ENCODE measurements around the gene HOXC9. TPM values are rescaled to one million over a fixed set of nuclear protein-coding genes. Genes with fewer than 3 reads are reported as not detected.

The HOXC9 gene
- total RNA-seq, 2 experiments from 2014 or later, result not detected

- H3K4me3 Mint-ChIP-seq, result no peak overlapping the region
- peaks cover 14% of the 10 kb centered on the region for H3K4me1 Mint-ChIP-seq
- CTCF ChIA-PET, result interaction anchor here (0.6 to 8.4 kb wide), 28 partner anchors 8 to 376 kb away, joined by 3 to 136 read pairs (median 5); partner anchors contain the start of genes HOXC10, HOXC4, HOXC5 and HOXC6
- no peak for DNase-seq
- H3K27me3 Mint-ChIP-seq, result peaks cover 97% of the 10 kb centered on the region
- H3K27ac Mint-ChIP-seq, result no peak overlapping the region
- no peaks in the 10 kb centered on the region for H3K36me3 Mint-ChIP-seq
- peak; percentile 5 for ATAC-seq
- no peaks in the 10 kb centered on the region for H3K9me3 Mint-ChIP-seq (ENCODE audit: low read depth)
Observed at GRCh38 chr12:54005531-54005852, 5.5 kb downstream of the HOXC9 start.

- Mint-ChIP-seq H3K36me3 (no peaks in the 10 kb centered on the region), H3K27ac (no peak overlapping the region), H3K9me3 (ENCODE audit: low read depth) (no peaks in the 10 kb centered on the region), H3K27me3 (peaks cover 95% of the 10 kb centered on the region), H3K4me1 (peaks cover 14% of the 10 kb centered on the region), H3K4me3 (peak overlapping the region; percentile 64)
- DNase-seq (peak; percentile 87), ATAC-seq (peak; percentile 88)
- CTCF ChIA-PET, result interaction anchor here (0.6 to 8.4 kb wide), 28 partner anchors 8 to 375 kb away, joined by 3 to 136 read pairs (median 5); partner anchors contain the start of genes HOXC10, HOXC4, HOXC5 and HOXC6
Observed at GRCh38 chr12:54005853-54006558, 6.0 kb downstream of the HOXC9 start.

- DNase-seq, result no peak
- Mint-ChIP-seq H3K4me3 (peak overlapping the region; percentile 64), H3K36me3 (no peaks in the 10 kb centered on the region), H3K27me3 (peaks cover 95% of the 10 kb centered on the region), H3K9me3 (ENCODE audit: low read depth) (no peaks in the 10 kb centered on the region), H3K27ac (no peak overlapping the region), H3K4me1 (peaks cover 20% of the 10 kb centered on the region)
- no peak for ATAC-seq
- CTCF ChIA-PET, result interaction anchor here (1.0 to 8.4 kb wide), 15 partner anchors 9 to 375 kb away, joined by 3 to 136 read pairs (median 14); partner anchors contain the start of genes HOXC5, HOXC6 and SMUG1
Observed at GRCh38 chr12:54006559-54007220, 6.7 kb downstream of the HOXC9 start.

GRCh38 chr12:54007538-54008259 lies 7.7 kb downstream of the HOXC9 start:
- no peak overlapping the region for H3K27ac Mint-ChIP-seq
- peaks cover 91% of the 10 kb centered on the region for H3K27me3 Mint-ChIP-seq
- no peaks in the 10 kb centered on the region for H3K9me3 Mint-ChIP-seq (ENCODE audit: low read depth)
- H3K4me3 Mint-ChIP-seq, result no peak overlapping the region
- peaks cover 20% of the 10 kb centered on the region for H3K4me1 Mint-ChIP-seq
- CTCF ChIA-PET, result interaction anchor here (1.2 to 8.4 kb wide), 10 partner anchors 9 to 207 kb away, joined by 3 to 136 read pairs (median 56); partner anchors contain the start of genes HOXC5, HOXC6 and SMUG1
- no peaks in the 10 kb centered on the region for H3K36me3 Mint-ChIP-seq
- DNase-seq (no peak), ATAC-seq (no peak)

- H3K27me3 Mint-ChIP-seq, result peaks cover 91% of the 10 kb centered on the region
- ATAC-seq (no peak), DNase-seq (no peak)
- no peak overlapping the region for H3K4me3 Mint-ChIP-seq
- peaks cover 20% of the 10 kb centered on the region for H3K4me1 Mint-ChIP-seq
- no peak overlapping the region for H3K27ac Mint-ChIP-seq
- CTCF ChIA-PET, result interaction anchor here (1.2 to 8.4 kb wide), 9 partner anchors 8 to 207 kb away, joined by 3 to 136 read pairs (median 68); partner anchors contain the start of genes HOXC5, HOXC6 and SMUG1
- H3K36me3 Mint-ChIP-seq, result no peaks in the 10 kb centered on the region
- H3K9me3 Mint-ChIP-seq (ENCODE audit: low read depth), result no peaks in the 10 kb centered on the region
Observed at GRCh38 chr12:54008260-54008552, 8.2 kb downstream of the HOXC9 start.

- H3K27ac Mint-ChIP-seq, result no peak overlapping the region
- peaks cover under 1% of the 10 kb centered on the region for H3K36me3 Mint-ChIP-seq
- H3K4me3 Mint-ChIP-seq, result peak overlapping the region; percentile 32
- DNase-seq (no peak), ATAC-seq (no peak)
- no peaks in the 10 kb centered on the region for H3K9me3 Mint-ChIP-seq (ENCODE audit: low read depth)
- H3K27me3 Mint-ChIP-seq, result peaks cover 91% of the 10 kb centered on the region
- H3K4me1 Mint-ChIP-seq, result peaks cover 20% of the 10 kb centered on the region
- CTCF ChIA-PET, result interaction anchor here (0.7 to 8.4 kb wide), 10 partner anchors 7 to 353 kb away, joined by 3 to 136 read pairs (median 56); partner anchors contain the start of genes HOXC5, HOXC6 and SMUG1
Observed at GRCh38 chr12:54009171-54010052, 9.5 kb downstream of the HOXC9 start.

- CTCF ChIA-PET, result interaction anchor here (0.8 to 8.4 kb wide), 4 partner anchors 11 to 204 kb away, joined by 3 to 74 read pairs (median 36); partner anchors contain the start of genes HOXC5 and HOXC6
- Mint-ChIP-seq H3K27ac (no peak overlapping the region), H3K27me3 (peaks cover 92% of the 10 kb centered on the region), H3K9me3 (ENCODE audit: low read depth) (no peaks in the 10 kb centered on the region), H3K4me3 (no peak overlapping the region), H3K4me1 (peaks cover 22% of the 10 kb centered on the region), H3K36me3 (peaks cover 1% of the 10 kb centered on the region)
- no peak for DNase-seq
- ATAC-seq, result no peak
Observed at GRCh38 chr12:54010053-54010971, 10.4 kb downstream of the HOXC9 start.

GRCh38 chr12:54010972-54011664 lies 11.2 kb downstream of the HOXC9 start:
- Mint-ChIP-seq H3K4me1 (peaks cover 16% of the 10 kb centered on the region), H3K27ac (no peak overlapping the region), H3K36me3 (peaks cover 1% of the 10 kb centered on the region), H3K9me3 (ENCODE audit: low read depth) (no peaks in the 10 kb centered on the region), H3K4me3 (no peak overlapping the region), H3K27me3 (peaks cover 92% of the 10 kb centered on the region)
- CTCF ChIA-PET, result interaction anchor here (0.8 to 8.4 kb wide), 2 partner anchors 12 to 21 kb away, joined by 3 to 74 read pairs; partner anchors contain the start of genes HOXC5 and HOXC6
- ATAC-seq (no peak), DNase-seq (no peak)

- Mint-ChIP-seq H3K4me1 (peaks cover 14% of the 10 kb centered on the region), H3K9me3 (ENCODE audit: low read depth) (no peaks in the 10 kb centered on the region), H3K27ac (no peak overlapping the region), H3K4me3 (no peak overlapping the region), H3K36me3 (peaks cover 1% of the 10 kb centered on the region), H3K27me3 (peaks cover 91% of the 10 kb centered on the region)
- CTCF ChIA-PET, result interaction anchor here (1.0 to 8.4 kb wide), 4 partner anchors 20 to 196 kb away, joined by 4 to 74 read pairs (median 10); partner anchors contain the start of genes HOXC10, HOXC5 and HOXC6
- ATAC-seq (no peak), DNase-seq (no peak)
Observed at GRCh38 chr12:54011665-54012532, 11.9 kb downstream of the HOXC9 start.

- Mint-ChIP-seq H3K27ac (no peak overlapping the region), H3K4me3 (no peak overlapping the region), H3K27me3 (peaks cover 90% of the 10 kb centered on the region), H3K36me3 (peaks cover 1% of the 10 kb centered on the region), H3K9me3 (ENCODE audit: low read depth) (no peaks in the 10 kb centered on the region), H3K4me1 (peaks cover 20% of the 10 kb centered on the region)
- DNase-seq, result no peak
- no peak for ATAC-seq
- CTCF ChIA-PET, result interaction anchor here (1.0 to 5.6 kb wide), 6 partner anchors 9 to 202 kb away, joined by 3 to 31 read pairs (median 6); partner anchors contain the start of genes HOXC10 and HOXC5
Observed at GRCh38 chr12:54012631-54013409, 12.9 kb downstream of the HOXC9 start.

Data from activated CD8-positive, alpha-beta memory T cell treated with anti-CD3 and anti-CD28 coated beads, Interleukin-2, amount 10 ng/mL, durations not matched to agents 7 days and 5 days (primary cell).